Measurements from ENCODE around the gene LYVE1.
"Not testable (repeated sequence)": the region's sequence is repeated elsewhere in the genome, so short reads cannot be mapped to it uniquely, and the experiment has no call there.

Gene LYVE1

DNA sequence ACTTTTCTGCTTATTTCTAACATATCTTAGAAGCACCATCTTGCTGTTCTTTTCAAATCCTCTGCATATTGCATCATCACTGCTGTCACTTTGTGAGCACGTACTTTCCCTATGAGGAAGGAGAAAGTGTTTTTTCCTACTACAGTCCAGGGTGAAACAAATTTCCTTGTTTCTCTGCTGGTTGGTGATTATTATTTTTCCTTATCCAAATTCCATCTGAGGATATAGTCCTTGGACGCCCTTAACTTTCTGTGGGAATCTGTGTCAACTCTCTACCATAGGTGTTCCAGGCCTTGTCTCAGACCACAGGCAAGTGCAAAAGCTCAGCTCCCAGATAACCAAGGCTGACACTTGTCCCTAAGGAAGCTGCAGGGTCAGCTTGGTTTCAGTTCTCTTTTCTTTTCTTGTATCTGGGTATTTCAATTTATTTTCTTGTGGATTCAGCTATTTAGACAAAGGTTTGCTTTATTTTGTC lies 29.4 kb upstream of the LYVE1 start:
- DNase-seq (ENCODE audit: extremely low spot score): no peak
- ChIA-PET CTCF (interaction anchor here (1.3 to 1.5 kb wide), 4 partner anchors 14 to 57 kb away, joined by 3 to 6 read pairs (median 4); partner anchors contain the start of gene RNF141), POLR2A (no interaction called here)
- TF ChIP-seq, protein P1, sequence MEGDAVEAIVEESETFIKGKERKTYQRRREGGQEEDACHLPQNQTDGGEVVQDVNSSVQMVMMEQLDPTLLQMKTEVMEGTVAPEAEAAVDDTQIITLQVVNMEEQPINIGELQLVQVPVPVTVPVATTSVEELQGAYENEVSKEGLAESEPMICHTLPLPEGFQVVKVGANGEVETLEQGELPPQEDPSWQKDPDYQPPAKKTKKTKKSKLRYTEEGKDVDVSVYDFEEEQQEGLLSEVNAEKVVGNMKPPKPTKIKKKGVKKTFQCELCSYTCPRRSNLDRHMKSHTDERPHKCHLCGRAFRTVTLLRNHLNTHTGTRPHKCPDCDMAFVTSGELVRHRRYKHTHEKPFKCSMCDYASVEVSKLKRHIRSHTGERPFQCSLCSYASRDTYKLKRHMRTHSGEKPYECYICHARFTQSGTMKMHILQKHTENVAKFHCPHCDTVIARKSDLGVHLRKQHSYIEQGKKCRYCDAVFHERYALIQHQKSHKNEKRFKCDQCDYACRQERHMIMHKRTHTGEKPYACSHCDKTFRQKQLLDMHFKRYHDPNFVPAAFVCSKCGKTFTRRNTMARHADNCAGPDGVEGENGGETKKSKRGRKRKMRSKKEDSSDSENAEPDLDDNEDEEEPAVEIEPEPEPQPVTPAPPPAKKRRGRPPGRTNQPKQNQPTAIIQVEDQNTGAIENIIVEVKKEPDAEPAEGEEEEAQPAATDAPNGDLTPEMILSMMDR (IDR thresholded peaks at IDR 0.05; ENCODE audit: control extremely low read depth, extremely low read depth, low read depth, missing control alignments): no peak

DNA sequence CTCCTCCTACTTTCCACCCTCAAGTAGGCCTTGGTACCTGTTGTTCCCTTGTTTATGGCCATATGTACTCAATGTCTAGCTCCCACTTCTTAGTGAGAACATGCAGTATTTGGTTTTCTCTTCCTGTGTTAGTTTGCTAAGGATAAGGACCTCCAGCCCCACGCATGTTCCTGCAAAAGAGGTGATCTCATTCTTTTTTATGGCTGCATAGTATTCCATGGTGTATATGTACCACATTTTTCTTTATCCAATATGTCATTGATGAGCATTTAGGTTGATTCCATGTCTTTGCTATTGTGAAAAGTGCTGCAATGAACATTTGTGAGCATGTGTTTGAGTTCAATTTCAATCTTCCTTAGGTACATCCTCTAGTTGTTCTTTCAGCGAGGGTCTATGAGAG lies 27.4 kb upstream of the LYVE1 start:
- DNase-seq (ENCODE audit: extremely low spot score); POLR2A ChIA-PET: not testable (repeated sequence)
- CTCF ChIA-PET: interaction anchor here (1.0 to 1.7 kb wide), 4 partner anchors 15 to 55 kb away, joined by 3 to 4 read pairs (median 3); partner anchors contain the start of gene RNF141

DNA sequence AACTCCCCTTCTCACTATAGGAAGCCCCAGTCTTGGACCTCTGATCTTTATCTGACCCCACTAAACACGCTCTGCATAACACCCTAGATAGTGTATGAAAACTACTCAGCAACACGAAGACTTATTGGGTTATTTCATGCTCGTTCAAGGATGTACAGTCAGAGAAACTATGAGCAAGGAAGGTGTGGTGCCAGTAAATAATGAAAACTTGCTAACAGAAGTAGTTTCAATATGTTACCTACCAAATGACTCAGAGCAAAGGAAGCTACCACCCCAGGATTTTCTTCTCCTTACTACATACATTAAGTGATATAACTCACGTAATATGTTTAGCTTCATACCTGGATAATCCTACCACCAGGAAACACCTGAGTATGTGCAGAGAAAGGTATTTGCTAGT lies 25.9 kb upstream of the LYVE1 start:
- ChIA-PET POLR2A (no interaction called here), CTCF (interaction anchor here (1.0 to 1.7 kb wide), 3 partner anchors 15 to 53 kb away, joined by 3 to 4 read pairs (median 3); partner anchors contain the start of gene RNF141)
- no peak for DNase-seq (ENCODE audit: extremely low spot score)
- TF ChIP-seq, protein P1 (IDR thresholded peaks at IDR 0.05; ENCODE audit: control extremely low read depth, extremely low read depth, low read depth, missing control alignments): no peak

DNA sequence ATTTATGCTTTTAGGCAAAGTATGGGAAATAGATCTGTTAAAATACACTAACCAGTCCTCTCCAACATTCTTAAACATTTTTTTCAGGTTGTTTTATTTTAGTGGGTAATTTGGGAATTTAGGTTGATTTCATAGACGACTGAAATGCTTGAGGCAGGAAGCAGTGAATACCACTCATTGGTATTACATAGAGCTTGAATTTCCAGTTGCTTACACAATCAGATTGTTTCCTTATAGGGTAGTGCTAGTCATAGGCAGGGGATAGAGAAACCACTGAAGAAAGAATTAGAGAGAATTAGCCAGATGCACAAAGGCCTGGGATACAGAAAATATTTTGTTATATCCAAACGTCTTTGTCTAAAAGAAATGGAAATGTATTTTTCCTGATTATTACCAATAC lies 23.9 kb upstream of the LYVE1 start:
- DNase-seq (ENCODE audit: extremely low spot score): no peak
- ChIA-PET POLR2A (no interaction called here), CTCF (interaction anchor here (1.0 to 1.9 kb wide), 4 partner anchors 9 to 62 kb away, joined by 3 to 5 read pairs (median 4); no protein-coding TSS in a partner anchor)
- TF ChIP-seq, protein P1 (IDR thresholded peaks at IDR 0.05; ENCODE audit: control extremely low read depth, extremely low read depth, low read depth, missing control alignments): no peak

DNA sequence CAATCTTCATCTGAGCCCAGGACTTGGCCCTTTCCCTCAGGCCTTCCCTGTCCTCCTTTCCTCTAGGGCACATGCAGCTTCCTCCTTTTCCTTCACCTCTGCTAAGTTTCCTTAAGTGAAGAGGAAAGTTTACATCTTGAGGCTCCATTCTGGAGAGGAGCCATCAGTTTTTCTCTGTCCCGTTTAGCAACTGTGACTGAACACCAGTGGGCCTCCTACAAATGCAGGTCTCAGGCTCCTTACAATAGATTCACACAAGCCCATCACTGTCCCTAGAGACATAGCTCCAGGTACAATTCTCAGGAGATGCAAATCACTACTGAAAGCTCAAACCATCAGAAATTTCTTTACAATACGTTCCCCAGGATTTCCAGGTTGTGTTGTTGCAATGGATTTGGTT lies 23.3 kb upstream of the LYVE1 start:
- TF ChIP-seq, protein P1 (IDR thresholded peaks at IDR 0.05; ENCODE audit: control extremely low read depth, extremely low read depth, low read depth, missing control alignments): no peak
- ChIA-PET POLR2A (no interaction called here), CTCF (interaction anchor here (1.1 to 1.9 kb wide), 3 partner anchors 9 to 17 kb away, joined by 3 to 5 read pairs (median 4); no protein-coding TSS in a partner anchor)
- no peak for DNase-seq (ENCODE audit: extremely low spot score)

DNA sequence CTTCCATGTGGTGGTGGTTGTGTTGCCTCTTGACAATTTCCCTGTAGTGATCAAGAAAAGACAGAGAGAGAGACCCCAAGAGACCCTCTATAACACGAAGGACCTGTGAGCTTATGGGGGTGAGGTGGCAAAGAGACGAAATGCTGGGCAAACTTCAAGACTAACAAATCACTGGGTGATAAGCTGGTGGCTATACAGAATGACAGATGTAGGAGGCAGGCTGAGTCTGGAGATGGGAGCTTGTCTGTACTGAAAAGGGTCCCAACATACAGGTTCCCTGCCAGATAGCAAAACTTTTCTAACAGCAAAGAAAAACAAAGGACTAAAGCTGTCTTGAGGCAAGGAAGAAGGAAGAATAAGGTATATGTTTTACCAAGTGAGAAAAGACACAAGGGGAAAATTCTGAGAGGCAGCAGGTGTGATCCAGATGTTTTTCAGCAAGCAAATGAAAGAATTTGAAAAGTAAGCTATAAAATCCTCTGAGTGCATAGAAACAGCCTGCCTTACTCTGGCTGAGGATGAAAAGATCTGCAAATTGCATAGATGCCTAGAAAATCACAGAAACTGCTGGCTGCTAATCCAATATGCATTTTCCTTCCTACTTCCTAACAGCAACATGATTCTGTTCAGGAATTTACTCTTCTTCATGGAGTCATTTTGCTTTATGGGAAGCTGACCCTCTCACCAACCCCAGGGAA lies 21.9 kb upstream of the LYVE1 start:
- ChIA-PET POLR2A (no interaction called here), CTCF (interaction anchor here (0.9 kb wide), 2 partner anchors 19 to 49 kb away, joined by 3 to 5 read pairs; partner anchors contain the start of gene RNF141)
- TF ChIP-seq, protein P1 (IDR thresholded peaks at IDR 0.05; ENCODE audit: control extremely low read depth, extremely low read depth, low read depth, missing control alignments): no peak
- DNase-seq (ENCODE audit: extremely low spot score): no peak

DNA sequence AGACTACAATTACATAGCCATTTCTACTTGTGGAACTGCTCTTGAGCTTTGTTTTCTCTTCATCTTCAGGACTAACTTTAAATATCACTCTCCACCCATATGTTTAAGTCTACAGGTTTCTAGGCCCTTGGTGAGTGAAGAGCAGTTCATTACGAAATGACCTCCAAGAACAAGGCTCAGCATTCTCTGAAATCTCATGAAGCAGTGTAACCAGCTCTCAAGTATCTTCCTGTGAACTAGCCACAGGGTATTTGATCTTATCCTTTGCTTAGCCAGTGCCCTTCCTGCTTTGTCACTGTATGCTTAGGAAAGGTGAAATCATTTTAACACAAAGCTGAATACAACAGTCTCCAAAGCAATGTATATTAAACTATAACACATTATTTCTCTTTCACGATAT lies 20.4 kb upstream of the LYVE1 start:
- no peak for DNase-seq (ENCODE audit: extremely low spot score)
- ChIA-PET CTCF (interaction anchor here (1.3 to 1.9 kb wide), 4 partner anchors 13 to 65 kb away, joined by 3 to 6 read pairs (median 4); no protein-coding TSS in a partner anchor), POLR2A (no interaction called here)
- TF ChIP-seq, protein P1 (IDR thresholded peaks at IDR 0.05; ENCODE audit: control extremely low read depth, extremely low read depth, low read depth, missing control alignments): no peak
